IMR-90 (cell line): ENCODE data around the gene RFX4.

Experiments used
- BHLHE40 ChIP-seq: fragments of 150-350 bp; IDR thresholded peaks from 2 replicates; pipeline ENCODE4 v1.6.1; 2016; ENCODE audit warnings: mild to moderate bottlenecking, low read depth, low read length
- CEBPB ChIP-seq: IDR thresholded peaks from 2 replicates; pipeline ENCODE4 v1.6.1; 2012; ENCODE audit warnings: low read depth, low read length, improper control_type of control experiment
- CHD1 ChIP-seq: IDR thresholded peaks from 2 replicates; pipeline ENCODE4 v1.6.1; 2012; ENCODE audit warnings: low read depth, low read length, improper control_type of control experiment
- FOS ChIP-seq: fragments of 150-350 bp; IDR thresholded peaks from 2 replicates; pipeline ENCODE4 v1.6.1; 2016; ENCODE audit warnings: low read depth, low read length
- MAZ ChIP-seq: IDR thresholded peaks from 2 replicates; pipeline ENCODE4 v1.6.1; 2012; ENCODE audit warnings: low read depth, mild to moderate bottlenecking, low read length, improper control_type of control experiment, moderate library complexity, borderline replicate concordance
- NFE2L2 ChIP-seq: fragments of 150-350 bp; IDR thresholded peaks from 2 replicates; pipeline ENCODE4 v1.6.1; 2016; ENCODE audit warnings: low read depth, mild to moderate bottlenecking, low read length
- POLR2A ChIP-seq: IDR thresholded peaks from 2 replicates; pipeline ENCODE4 v1.6.1; 2012; ENCODE audit warnings: mild to moderate bottlenecking, low read depth, low read length
- RAD21 ChIP-seq: IDR thresholded peaks from 2 replicates; pipeline ENCODE4 v1.6.1; 2012; ENCODE audit warnings: low read length, improper control_type of control experiment
- RCOR1 ChIP-seq: IDR thresholded peaks from 2 replicates; pipeline ENCODE4 v1.6.1; 2012; ENCODE audit warnings: mild to moderate bottlenecking, low read length, improper control_type of control experiment; ENCODE audit not compliant: insufficient replicate concordance
- RFX5 ChIP-seq: IDR thresholded peaks from 2 replicates; pipeline ENCODE4 v1.8.0; 2012; ENCODE audit warnings: low read depth, mild to moderate bottlenecking, low read length, moderate library complexity
- SMC3 ChIP-seq: fragments of 150-350 bp; IDR thresholded peaks from 2 replicates; pipeline ENCODE4 v1.6.1; 2016; ENCODE audit warnings: low read depth, mild to moderate bottlenecking, antibody characterized with exemption, low read length, moderate library complexity
- TF ChIP-seq, protein P1 (sequence below): conservative IDR thresholded peaks from 2 replicates; pipeline ENCODE4 v1.5.1; 2012; ENCODE audit warnings: mild to moderate bottlenecking, low read depth, low read length, improper control_type of control experiment
- TF ChIP-seq, protein P2 (sequence below): fragments of 150-350 bp; IDR thresholded peaks from 2 replicates; pipeline ENCODE4 v1.6.1; 2016; ENCODE audit warnings: low read depth, mild to moderate bottlenecking, low read length, moderate library complexity, borderline replicate concordance

GRCh38 chr12:106780010-106780631 lies 197.3 kb downstream of the RFX4 start:
- TF ChIP-seq, protein P1, sequence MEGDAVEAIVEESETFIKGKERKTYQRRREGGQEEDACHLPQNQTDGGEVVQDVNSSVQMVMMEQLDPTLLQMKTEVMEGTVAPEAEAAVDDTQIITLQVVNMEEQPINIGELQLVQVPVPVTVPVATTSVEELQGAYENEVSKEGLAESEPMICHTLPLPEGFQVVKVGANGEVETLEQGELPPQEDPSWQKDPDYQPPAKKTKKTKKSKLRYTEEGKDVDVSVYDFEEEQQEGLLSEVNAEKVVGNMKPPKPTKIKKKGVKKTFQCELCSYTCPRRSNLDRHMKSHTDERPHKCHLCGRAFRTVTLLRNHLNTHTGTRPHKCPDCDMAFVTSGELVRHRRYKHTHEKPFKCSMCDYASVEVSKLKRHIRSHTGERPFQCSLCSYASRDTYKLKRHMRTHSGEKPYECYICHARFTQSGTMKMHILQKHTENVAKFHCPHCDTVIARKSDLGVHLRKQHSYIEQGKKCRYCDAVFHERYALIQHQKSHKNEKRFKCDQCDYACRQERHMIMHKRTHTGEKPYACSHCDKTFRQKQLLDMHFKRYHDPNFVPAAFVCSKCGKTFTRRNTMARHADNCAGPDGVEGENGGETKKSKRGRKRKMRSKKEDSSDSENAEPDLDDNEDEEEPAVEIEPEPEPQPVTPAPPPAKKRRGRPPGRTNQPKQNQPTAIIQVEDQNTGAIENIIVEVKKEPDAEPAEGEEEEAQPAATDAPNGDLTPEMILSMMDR, result no peak
- no peak for TF ChIP-seq POLR2A
- TF ChIP-seq SMC3, result no peak
- TF ChIP-seq RFX5, result no peak
- TF ChIP-seq, protein P2, sequence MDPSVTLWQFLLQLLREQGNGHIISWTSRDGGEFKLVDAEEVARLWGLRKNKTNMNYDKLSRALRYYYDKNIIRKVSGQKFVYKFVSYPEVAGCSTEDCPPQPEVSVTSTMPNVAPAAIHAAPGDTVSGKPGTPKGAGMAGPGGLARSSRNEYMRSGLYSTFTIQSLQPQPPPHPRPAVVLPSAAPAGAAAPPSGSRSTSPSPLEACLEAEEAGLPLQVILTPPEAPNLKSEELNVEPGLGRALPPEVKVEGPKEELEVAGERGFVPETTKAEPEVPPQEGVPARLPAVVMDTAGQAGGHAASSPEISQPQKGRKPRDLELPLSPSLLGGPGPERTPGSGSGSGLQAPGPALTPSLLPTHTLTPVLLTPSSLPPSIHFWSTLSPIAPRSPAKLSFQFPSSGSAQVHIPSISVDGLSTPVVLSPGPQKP, result no peak
- no peak for TF ChIP-seq RCOR1
- no peak for TF ChIP-seq RAD21
- no peak for TF ChIP-seq MAZ
- peak; percentile 87 for TF ChIP-seq FOS
- no peak for TF ChIP-seq CEBPB
- peak; percentile 35; the same call in 1 of the 2 replicates for TF ChIP-seq BHLHE40
- no peak for TF ChIP-seq NFE2L2
- no peak for TF ChIP-seq CHD1
